ENCODE data around the gene SEH1L. TPM values are rescaled to one million over a fixed set of nuclear protein-coding genes. Genes with fewer than 3 reads are reported as not detected.
A peak's percentile ranks its signal among the peaks of the same experiment; 100 is the strongest.

The SEH1L gene
- total RNA-seq, 1 experiment from 2014 or later = 61.2 TPM

GRCh38 chr18:12943215-12943614 lies 4.6 kb upstream of the SEH1L start:
- intact Hi-C loops (cut with micrococcal nuclease; ENCODE audit: unreplicated experiment) = no loop called here
- CTCF ChIA-PET = interaction anchor here (0.6 kb wide), 1 partner anchor 422 kb away, joined by 3 read pairs; no protein-coding TSS in a partner anchor
- DNase-seq = no peak
- Mint-ChIP-seq H3K4me3 (ENCODE audit: low read depth, unreplicated experiment) (no peak overlapping the region), H3K4me1 (ENCODE audit: low read depth, unreplicated experiment) (peaks cover 17% of the 10 kb centered on the region), H3K9me3 (ENCODE audit: low read depth, unreplicated experiment) (no peaks in the 10 kb centered on the region), H3K36me3 (ENCODE audit: insufficient read depth, unreplicated experiment) (peaks cover 17% of the 10 kb centered on the region), H3K27ac (ENCODE audit: unreplicated experiment) (no peak overlapping the region), H3K27me3 (ENCODE audit: unreplicated experiment) (peaks cover 23% of the 10 kb centered on the region)
- TF ChIP-seq, protein P1, sequence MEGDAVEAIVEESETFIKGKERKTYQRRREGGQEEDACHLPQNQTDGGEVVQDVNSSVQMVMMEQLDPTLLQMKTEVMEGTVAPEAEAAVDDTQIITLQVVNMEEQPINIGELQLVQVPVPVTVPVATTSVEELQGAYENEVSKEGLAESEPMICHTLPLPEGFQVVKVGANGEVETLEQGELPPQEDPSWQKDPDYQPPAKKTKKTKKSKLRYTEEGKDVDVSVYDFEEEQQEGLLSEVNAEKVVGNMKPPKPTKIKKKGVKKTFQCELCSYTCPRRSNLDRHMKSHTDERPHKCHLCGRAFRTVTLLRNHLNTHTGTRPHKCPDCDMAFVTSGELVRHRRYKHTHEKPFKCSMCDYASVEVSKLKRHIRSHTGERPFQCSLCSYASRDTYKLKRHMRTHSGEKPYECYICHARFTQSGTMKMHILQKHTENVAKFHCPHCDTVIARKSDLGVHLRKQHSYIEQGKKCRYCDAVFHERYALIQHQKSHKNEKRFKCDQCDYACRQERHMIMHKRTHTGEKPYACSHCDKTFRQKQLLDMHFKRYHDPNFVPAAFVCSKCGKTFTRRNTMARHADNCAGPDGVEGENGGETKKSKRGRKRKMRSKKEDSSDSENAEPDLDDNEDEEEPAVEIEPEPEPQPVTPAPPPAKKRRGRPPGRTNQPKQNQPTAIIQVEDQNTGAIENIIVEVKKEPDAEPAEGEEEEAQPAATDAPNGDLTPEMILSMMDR (IDR thresholded peaks at IDR 0.05; ENCODE audit: unreplicated experiment) = no peak
- BruUV-seq (replicated peaks) = no TSS peak

- Mint-ChIP-seq H3K36me3 (ENCODE audit: insufficient read depth, unreplicated experiment) (peaks cover 31% of the 10 kb centered on the region), H3K4me3 (ENCODE audit: low read depth, unreplicated experiment) (no peak overlapping the region), H3K27ac (ENCODE audit: unreplicated experiment) (no peak overlapping the region), H3K27me3 (ENCODE audit: unreplicated experiment) (peaks cover 21% of the 10 kb centered on the region), H3K9me3 (ENCODE audit: low read depth, unreplicated experiment) (no peaks in the 10 kb centered on the region), H3K4me1 (ENCODE audit: low read depth, unreplicated experiment) (peaks cover 17% of the 10 kb centered on the region)
- no TSS peak for BruUV-seq (replicated peaks)
- CTCF ChIA-PET = interaction anchor here (0.6 to 0.8 kb wide), 2 partner anchors 490 to 727 kb away, joined by 3 read pairs; no protein-coding TSS in a partner anchor
- DNase-seq = no peak
- TF ChIP-seq, protein P1 (IDR thresholded peaks at IDR 0.05; ENCODE audit: unreplicated experiment) = no peak
- intact Hi-C loops (cut with micrococcal nuclease; ENCODE audit: unreplicated experiment) = loop anchor here (5.0 kb wide), 1 partner anchor 567 kb away; the partner anchor contains the start of gene AFG3L2
Measured at GRCh38 chr18:12944709-12945108, 3.1 kb upstream of the SEH1L start.

- peaks cover 17% of the 10 kb centered on the region for H3K4me1 Mint-ChIP-seq (ENCODE audit: low read depth, unreplicated experiment)
- H3K4me3 Mint-ChIP-seq (ENCODE audit: low read depth, unreplicated experiment) = peak overlapping the region; percentile 89
- no peaks in the 10 kb centered on the region for H3K9me3 Mint-ChIP-seq (ENCODE audit: low read depth, unreplicated experiment)
- CTCF ChIA-PET = interaction anchor here (1.0 kb wide), 1 partner anchor 24 kb away, joined by 4 read pairs; no protein-coding TSS in a partner anchor
- TF ChIP-seq, protein P1 (IDR thresholded peaks at IDR 0.05; ENCODE audit: unreplicated experiment) = no peak
- H3K27me3 Mint-ChIP-seq (ENCODE audit: unreplicated experiment) = peaks cover under 1% of the 10 kb centered on the region
- BruUV-seq (replicated peaks) = no TSS peak
- H3K27ac Mint-ChIP-seq (ENCODE audit: unreplicated experiment) = peak overlapping the region; percentile 75
- intact Hi-C loops (cut with micrococcal nuclease; ENCODE audit: unreplicated experiment) = loop anchor here (5.0 kb wide), 1 partner anchor 569 kb away; the partner anchor contains the start of gene AFG3L2
- peaks cover 38% of the 10 kb centered on the region for H3K36me3 Mint-ChIP-seq (ENCODE audit: insufficient read depth, unreplicated experiment)
- peak; percentile 37 for DNase-seq
Measured at GRCh38 chr18:12946549-12947284, 1.1 kb upstream of the SEH1L start.

GRCh38 chr18:12948050-12948804 lies 416 bp downstream of the SEH1L start:
- H3K36me3 Mint-ChIP-seq (ENCODE audit: insufficient read depth, unreplicated experiment) = peaks cover 43% of the 10 kb centered on the region
- BruUV-seq (replicated peaks) = no TSS peak
- H3K9me3 Mint-ChIP-seq (ENCODE audit: low read depth, unreplicated experiment) = no peaks in the 10 kb centered on the region
- H3K27ac Mint-ChIP-seq (ENCODE audit: unreplicated experiment) = peak overlapping the region; percentile 75
- peak; percentile 94 for DNase-seq
- TF ChIP-seq, protein P1 (IDR thresholded peaks at IDR 0.05; ENCODE audit: unreplicated experiment) = no peak
- CTCF ChIA-PET = interaction anchor here (0.5 to 1.0 kb wide), 7 partner anchors 23 to 836 kb away, joined by 3 to 9 read pairs (median 3); partner anchors contain the start of gene CEP192
- intact Hi-C loops (cut with micrococcal nuclease; ENCODE audit: unreplicated experiment) = loop anchor here (5.0 kb wide), 1 partner anchor 571 kb away; the partner anchor contains the start of gene AFG3L2
- H3K4me3 Mint-ChIP-seq (ENCODE audit: low read depth, unreplicated experiment) = peak overlapping the region; percentile 89
- H3K4me1 Mint-ChIP-seq (ENCODE audit: low read depth, unreplicated experiment) = peaks cover 17% of the 10 kb centered on the region
- no peaks in the 10 kb centered on the region for H3K27me3 Mint-ChIP-seq (ENCODE audit: unreplicated experiment)
